HepG2 (cell line): ENCODE measurements around the gene ABCD4. TPM values are rescaled to one million over a fixed set of nuclear protein-coding genes. Genes with fewer than 3 reads are reported as not detected.
A peak's percentile ranks its signal among the peaks of the same experiment; 100 is the strongest.

Experiments
- ATF2 ChIP-seq: sonication (generic); formaldehyde crosslinking; IDR thresholded peaks from 2 replicates; pipeline ENCODE4 v1.4.0; 2020; ENCODE audit warnings: missing genetic modification reagents
- DPF2 ChIP-seq: sonication (generic); formaldehyde crosslinking; IDR thresholded peaks from 2 replicates; pipeline ENCODE4 v1.4.0; 2020; ENCODE audit warnings: mild to moderate bottlenecking, low read depth, missing genetic modification reagents, borderline replicate concordance
- HMGXB3 ChIP-seq: sonication (generic); formaldehyde crosslinking; IDR thresholded peaks from 2 replicates; pipeline ENCODE4 v1.4.0; 2020; ENCODE audit warnings: missing genetic modification reagents, borderline replicate concordance
- MBD4 ChIP-seq: IDR thresholded peaks from 2 replicates; pipeline ENCODE4 v1.6.1; 2012; ENCODE audit warnings: low read length, inconsistent platforms, borderline replicate concordance
- NFYB ChIP-seq: sonication (generic); formaldehyde crosslinking; IDR thresholded peaks from 2 replicates; pipeline ENCODE4 v1.4.0; 2020; ENCODE audit warnings: missing genetic modification reagents
- RCOR2 ChIP-seq: IDR thresholded peaks from 2 replicates; pipeline ENCODE4 v1.6.1; 2016; ENCODE audit warnings: missing biosample characterization, missing genetic modification reagents
- SMAD3 ChIP-seq: sonication (generic); formaldehyde crosslinking; IDR thresholded peaks from 2 replicates; pipeline ENCODE4 v1.4.0; 2020; ENCODE audit warnings: missing genetic modification reagents
- ZBTB1 ChIP-seq: sonication (generic); formaldehyde crosslinking; IDR thresholded peaks from 2 replicates; pipeline ENCODE4 v1.4.0; 2020; ENCODE audit warnings: missing genetic modification reagents, borderline replicate concordance
- ZNF10 ChIP-seq: sonication (generic); formaldehyde crosslinking; IDR thresholded peaks from 2 replicates; pipeline ENCODE4 v1.4.0; 2020; ENCODE audit warnings: mild to moderate bottlenecking, low read depth, missing genetic modification reagents, borderline replicate concordance
- ZNF143 ChIP-seq: sonication (generic); formaldehyde crosslinking; IDR thresholded peaks from 2 replicates; pipeline ENCODE4 v1.4.0; 2020; ENCODE audit warnings: missing genetic modification reagents
- ZNF333 ChIP-seq: sonication (generic); formaldehyde crosslinking; IDR thresholded peaks from 2 replicates; pipeline ENCODE4 v1.4.0; 2020; ENCODE audit warnings: mild to moderate bottlenecking, missing genetic modification reagents, borderline replicate concordance
- ZNF44 ChIP-seq: sonication (generic); formaldehyde crosslinking; IDR thresholded peaks from 2 replicates; pipeline ENCODE4 v1.5.1; 2020; ENCODE audit warnings: mild to moderate bottlenecking, missing genetic modification reagents
- ZNF446 ChIP-seq: sonication (generic); formaldehyde crosslinking; IDR thresholded peaks from 2 replicates; pipeline ENCODE4 v1.5.0; 2020; ENCODE audit warnings: mild to moderate bottlenecking, missing genetic modification reagents
- ZNF510 ChIP-seq: sonication (generic); formaldehyde crosslinking; IDR thresholded peaks from 2 replicates; pipeline ENCODE4 v1.4.0; 2020; ENCODE audit warnings: low read depth, mild to moderate bottlenecking, missing genetic modification reagents
- ZNF512 ChIP-seq: sonication (generic); formaldehyde crosslinking; IDR thresholded peaks from 2 replicates; pipeline ENCODE4 v1.4.0; 2020; ENCODE audit warnings: mild to moderate bottlenecking, missing genetic modification reagents
- ZNF550 ChIP-seq: sonication (generic); formaldehyde crosslinking; IDR thresholded peaks from 2 replicates; pipeline ENCODE4 v1.4.0; 2020; ENCODE audit warnings: mild to moderate bottlenecking, missing genetic modification reagents, borderline replicate concordance
- ZNF644 ChIP-seq: IDR thresholded peaks from 2 replicates; pipeline ENCODE4 v1.6.1; 2016; ENCODE audit warnings: low read depth
- ZNF816 ChIP-seq: sonication (generic); formaldehyde crosslinking; IDR thresholded peaks from 2 replicates; pipeline ENCODE4 v1.8.0; 2022; ENCODE audit warnings: missing genetic modification reagents, mild to moderate bottlenecking, borderline replicate concordance
- polyA plus RNA-seq, 8 experiments: library from polyadenylated mRNA; depleted of rRNA in 3 of 8; stranded (reverse) in 7 of 8; unstranded in 1 of 8; fragments of >200 nt; fragmentation: Illumina TruSeq in 4 of 8; extraction: Trizol in 4 of 8; gene quantifications; 2 replicates each; pipeline versions ENCODE4 v1.2.1 to v1.2.3, GENCODE V29; 2011 to 2016; ENCODE audit warnings: low read depth in 4 of 8, missing spikeins in 1 of 8, mixed read lengths in 1 of 8; ENCODE audit not compliant: insufficient read depth in 1 of 8
- total RNA-seq, 5 experiments: library from RNA; depleted of rRNA; stranded (reverse); fragments of >200 nt; fragmentation: Illumina TruSeq; extraction: Trizol; gene quantifications; 2 replicates each; pipeline ENCODE4 v1.2.3, GENCODE V29; 2016; ENCODE audit warnings: low read depth in 1 of 5

The ABCD4 gene
- total and polyA plus RNA-seq, 2 of the 13 experiments (the other 11 are each of a cell fraction or from before 2014, with no cell fraction given): 47.5 to 50.5 TPM

GRCh38 chr14:74302634-74303569 is at the start of gene ABCD4 (continued):
- TF ChIP-seq ATF2 (CRISPR knock-in tag): peak; percentile 51
- peak; percentile 85; the same call in 1 of the 2 replicates for TF ChIP-seq HMGXB3 (CRISPR knock-in tag)
- no peak for TF ChIP-seq ZNF10 (CRISPR knock-in tag)
- peak; percentile 14 for TF ChIP-seq RCOR2 (CRISPR knock-in tag)
- no peak for TF ChIP-seq ZNF512 (CRISPR knock-in tag)
- TF ChIP-seq ZNF510: no peak
- TF ChIP-seq ZNF333 (CRISPR knock-in tag): peak; percentile 44; the same call in 1 of the 2 replicates
- TF ChIP-seq ZNF644: no peak
- peak; percentile 18; the same call in 1 of the 2 replicates for TF ChIP-seq NFYB (CRISPR knock-in tag)
- peak; percentile 29; the same call in 1 of the 2 replicates for TF ChIP-seq SMAD3
- no peak for TF ChIP-seq ZNF44
- peak; percentile 63; the same call in 1 of the 2 replicates for TF ChIP-seq ZNF446
- TF ChIP-seq ZBTB1: peak; percentile 78; the same call in 1 of the 2 replicates
- peak; percentile 34; the same call in 1 of the 2 replicates for TF ChIP-seq ZNF143 (CRISPR knock-in tag)
- TF ChIP-seq ZNF550 (CRISPR knock-in tag): peak; percentile 79; the same call in 1 of the 2 replicates
- no peak for TF ChIP-seq MBD4
- no peak; the same call in 1 of the 2 replicates for TF ChIP-seq ZNF816 (CRISPR knock-in tag)
- no peak for TF ChIP-seq DPF2
